ENCODE results near the gene PDLIM1. TPM values are rescaled to one million over a fixed set of nuclear protein-coding genes. Genes with fewer than 3 reads are reported as not detected.
A peak's percentile ranks its signal among the peaks of the same experiment; 100 is the strongest.

Gene PDLIM1
- total RNA-seq, 1 donor from 2014 or later, result 73.8 TPM

GRCh38 chr10:95201736-95202135 lies 89.1 kb downstream of the PDLIM1 start:
- no peaks in the 10 kb centered on the region for H3K4me1 Mint-ChIP-seq (ENCODE audit: unreplicated experiment)
- H3K36me3 Mint-ChIP-seq (ENCODE audit: unreplicated experiment), result no peaks in the 10 kb centered on the region
- H3K27ac Mint-ChIP-seq (ENCODE audit: unreplicated experiment), result no peak overlapping the region
- H3K9me3 Mint-ChIP-seq (ENCODE audit: unreplicated experiment), result no peaks in the 10 kb centered on the region
- DNase-seq (ENCODE audit: extremely low spot score, unreplicated experiment), result no peak
- peak; percentile 18 for TF ChIP-seq CTCF (IDR thresholded peaks at IDR 0.05)
- H3K27me3 Mint-ChIP-seq (ENCODE audit: unreplicated experiment), result peaks cover 5% of the 10 kb centered on the region
- H3K4me3 Mint-ChIP-seq (ENCODE audit: unreplicated experiment), result no peak overlapping the region

DNA sequence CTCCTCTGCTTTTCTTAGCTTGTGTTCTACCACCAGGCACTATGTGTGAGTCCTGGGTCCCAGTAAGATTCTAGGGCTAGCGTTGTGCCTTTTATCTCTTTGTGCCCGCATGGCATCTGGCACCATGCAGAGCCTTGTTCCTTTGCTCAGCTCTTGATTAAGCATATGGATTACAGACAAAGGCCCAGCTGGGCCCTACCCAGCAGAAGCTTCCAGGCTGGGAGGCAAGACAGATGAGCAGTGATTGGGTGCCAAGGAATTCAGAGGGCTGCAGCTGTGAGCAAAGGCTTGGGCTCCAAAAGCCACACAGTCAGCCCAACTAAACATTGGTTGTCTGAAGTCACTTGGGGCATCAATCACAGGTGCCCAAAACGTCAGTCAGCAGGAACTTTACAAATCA lies 94.8 kb downstream of the PDLIM1 start:
- H3K36me3 Mint-ChIP-seq (ENCODE audit: unreplicated experiment), result no peaks in the 10 kb centered on the region
- no peak for DNase-seq (ENCODE audit: extremely low spot score, unreplicated experiment)
- H3K4me1 Mint-ChIP-seq (ENCODE audit: unreplicated experiment), result no peaks in the 10 kb centered on the region
- H3K27ac Mint-ChIP-seq (ENCODE audit: unreplicated experiment), result no peak overlapping the region
- no peak for TF ChIP-seq CTCF (IDR thresholded peaks at IDR 0.05)
- H3K4me3 Mint-ChIP-seq (ENCODE audit: unreplicated experiment), result no peak overlapping the region
- H3K27me3 Mint-ChIP-seq (ENCODE audit: unreplicated experiment), result peaks cover 5% of the 10 kb centered on the region
- no peaks in the 10 kb centered on the region for H3K9me3 Mint-ChIP-seq (ENCODE audit: unreplicated experiment)

- Mint-ChIP-seq H3K27me3 (ENCODE audit: unreplicated experiment) (peaks cover 7% of the 10 kb centered on the region), H3K9me3 (ENCODE audit: unreplicated experiment) (no peaks in the 10 kb centered on the region), H3K27ac (ENCODE audit: unreplicated experiment) (no peak within 1 kb of the TSS), H3K36me3 (ENCODE audit: unreplicated experiment) (no peaks in the 10 kb centered on the region), H3K4me1 (ENCODE audit: unreplicated experiment) (no peaks in the 10 kb centered on the region), H3K4me3 (ENCODE audit: unreplicated experiment) (no peak within 1 kb of the TSS)
- TF ChIP-seq CTCF (IDR thresholded peaks at IDR 0.05), result no peak
- no peak for DNase-seq (ENCODE audit: extremely low spot score, unreplicated experiment)
These were observed 96.9 kb downstream of the PDLIM1 start, which contains the start of gene ACSM6 for GRCh38 chr10:95193944-95194343. Gene ACSM6 (plus strand): TSS chr10:95194238. CDS start chr10:95194486, 248 bp downstream.

- Mint-ChIP-seq H3K36me3 (ENCODE audit: unreplicated experiment) (no peaks in the 10 kb centered on the region), H3K27me3 (ENCODE audit: unreplicated experiment) (peaks cover 32% of the 10 kb centered on the region), H3K9me3 (ENCODE audit: unreplicated experiment) (no peaks in the 10 kb centered on the region), H3K4me1 (ENCODE audit: unreplicated experiment) (peaks cover 2% of the 10 kb centered on the region), H3K27ac (ENCODE audit: unreplicated experiment) (no peak overlapping the region), H3K4me3 (ENCODE audit: unreplicated experiment) (no peak overlapping the region)
- DNase-seq (ENCODE audit: extremely low spot score, unreplicated experiment), result no peak
- TF ChIP-seq CTCF (IDR thresholded peaks at IDR 0.05), result no peak
These were observed 102.2 kb downstream of the PDLIM1 start for GRCh38 chr10:95188593-95188992.

GRCh38 chr10:95187617-95188016 lies 103.2 kb downstream of the PDLIM1 start:
- no peaks in the 10 kb centered on the region for H3K36me3 Mint-ChIP-seq (ENCODE audit: unreplicated experiment)
- no peaks in the 10 kb centered on the region for H3K9me3 Mint-ChIP-seq (ENCODE audit: unreplicated experiment)
- TF ChIP-seq CTCF (IDR thresholded peaks at IDR 0.05), result no peak
- H3K27ac Mint-ChIP-seq (ENCODE audit: unreplicated experiment), result no peak overlapping the region
- no peak for DNase-seq (ENCODE audit: extremely low spot score, unreplicated experiment)
- H3K27me3 Mint-ChIP-seq (ENCODE audit: unreplicated experiment), result peaks cover 35% of the 10 kb centered on the region
- H3K4me1 Mint-ChIP-seq (ENCODE audit: unreplicated experiment), result peaks cover 5% of the 10 kb centered on the region
- H3K4me3 Mint-ChIP-seq (ENCODE audit: unreplicated experiment), result no peak overlapping the region

Other genes starting within 250 kb of the PDLIM1 start
- gene CYP2C8, start 221.5 kb downstream of the PDLIM1 start, total RNA-seq, result not detected in 2 replicates
- not detected in 2 replicates for gene ACSM6, start 96.8 kb downstream of the PDLIM1 start, total RNA-seq